CD14-positive monocyte (primary cell): Measurements from ENCODE around the gene DYNLT2. TPM values are rescaled to one million over a fixed set of nuclear protein-coding genes. Genes with fewer than 3 reads are reported as not detected.

ENCODE experiments used
- DNase-seq, 3 donors: peaks; one replicate each; pipeline ENCODE4 v3.0.0-alpha.2; 2011 to 2022
- H2AFZ ChIP-seq: 2 replicates; pipeline ENCODE4 v1.6.0; 2012; ENCODE audit warnings: mild to moderate bottlenecking, low read depth, low read length, inconsistent platforms; ENCODE audit not compliant: insufficient read depth, poor library complexity, severe bottlenecking
- H3K27ac ChIP-seq, 2 donors: 1 replicate in 1 of 2; 2 replicates in 1 of 2; pipeline ENCODE4 v1.5.1; 2012 to 2013; ENCODE audit warnings: low read length in 2 of 2, control low read depth in 1 of 2, inconsistent platforms in 1 of 2, low read depth in 1 of 2, mild to moderate bottlenecking in 1 of 2
- H3K27me3 ChIP-seq, 2 donors: one replicate each; pipeline versions ENCODE4 v1.6.0 to v1.6.1; 2011 to 2013; ENCODE audit warnings: low read length in 2 of 2; ENCODE audit not compliant: control insufficient read depth in 2 of 2, insufficient read depth in 2 of 2
- H3K36me3 ChIP-seq, 2 donors: replicated peaks in 1 of 2; 1 replicate in 1 of 2; 2 replicates in 1 of 2; pipeline versions ENCODE4 v1.5.1 to v1.6.1; 2012 to 2013; ENCODE audit warnings: low read length in 2 of 2, control low read depth in 1 of 2, inconsistent platforms in 1 of 2, mild to moderate bottlenecking in 1 of 2; ENCODE audit not compliant: insufficient read depth in 2 of 2, control insufficient read depth in 1 of 2
- H3K4me1 ChIP-seq, 2 donors: 1 replicate in 1 of 2; 2 replicates in 1 of 2; pipeline versions ENCODE4 v1.5.1 to v1.6.1; 2012 to 2013; ENCODE audit warnings: low read length in 2 of 2, control low read depth in 1 of 2, inconsistent platforms in 1 of 2, mild to moderate bottlenecking in 1 of 2, moderate library complexity in 1 of 2; ENCODE audit not compliant: insufficient read depth in 2 of 2, control insufficient read depth in 1 of 2
- H3K4me2 ChIP-seq: replicated peaks from 2 replicates; pipeline ENCODE3; 2012; ENCODE audit warnings: low read length, moderate library complexity, mild to moderate bottlenecking; ENCODE audit not compliant: poor library complexity, severe bottlenecking; ENCODE audit errors: extremely low read depth
- H3K4me3 ChIP-seq, 3 experiments: fragments of 200-600 bp in 1 of 3; sonication (generic) in 1 of 3; replicated peaks in 1 of 3; 1 replicate in 2 of 3; 2 replicates in 1 of 3; pipeline ENCODE4 v1.5.1; 2011 to 2013; ENCODE audit warnings: low read length in 3 of 3, mild to moderate bottlenecking in 3 of 3, control low read depth in 2 of 3, low read depth in 2 of 3, inconsistent platforms in 1 of 3, moderate library complexity in 1 of 3
- H3K79me2 ChIP-seq: 2 replicates; pipeline ENCODE4 v1.6.0; 2012; ENCODE audit warnings: mild to moderate bottlenecking, control low read depth, inconsistent platforms, low read length, moderate library complexity; ENCODE audit not compliant: insufficient read depth
- H3K9ac ChIP-seq: 2 replicates; pipeline ENCODE4 v1.6.0; 2017; ENCODE audit warnings: low read length, mild to moderate bottlenecking; ENCODE audit not compliant: insufficient read depth, poor library complexity, severe bottlenecking
- H3K9me3 ChIP-seq, 2 donors: replicated peaks in 1 of 2; 1 replicate in 1 of 2; 2 replicates in 1 of 2; pipeline versions ENCODE4 v1.5.1 to v1.6.1; 2012 to 2013; ENCODE audit warnings: low read length in 2 of 2, control low read depth in 1 of 2; ENCODE audit not compliant: control insufficient read depth in 1 of 2, insufficient read depth in 1 of 2
- H4K20me1 ChIP-seq: 2 replicates; pipeline ENCODE4 v1.6.0; 2012; ENCODE audit warnings: mild to moderate bottlenecking, low read length, control low read depth, moderate library complexity; ENCODE audit not compliant: insufficient read depth
- H3K27ac Mint-ChIP-seq, 7 donors: one replicate each; pipeline ENCODE4 v1.8.0; 2020; ENCODE audit warnings: mild to moderate bottlenecking in 7 of 7, mixed read lengths in 7 of 7, moderate library complexity in 6 of 7, inconsistent platforms in 2 of 7
- H3K27me3 Mint-ChIP-seq, 3 donors: one replicate each; pipeline ENCODE4 v1.8.0; 2021 to 2022; ENCODE audit warnings: low read depth in 3 of 3, mild to moderate bottlenecking in 3 of 3, mixed read lengths in 3 of 3, moderate library complexity in 3 of 3, inconsistent platforms in 1 of 3
- H3K36me3 Mint-ChIP-seq, 2 donors: one replicate each; pipeline ENCODE4 v1.8.0; 2020; ENCODE audit warnings: mixed read lengths in 2 of 2, inconsistent platforms in 1 of 2, mild to moderate bottlenecking in 1 of 2
- H3K4me1 Mint-ChIP-seq: one replicate; pipeline ENCODE4 v1.8.0; 2020; ENCODE audit warnings: mild to moderate bottlenecking, mixed read lengths
- H3K4me3 Mint-ChIP-seq, 2 donors: one replicate each; pipeline ENCODE4 v1.8.0; 2020; ENCODE audit warnings: mild to moderate bottlenecking in 2 of 2, mixed read lengths in 2 of 2, moderate library complexity in 1 of 2
- H3K9me3 Mint-ChIP-seq, 7 donors: one replicate each; pipeline ENCODE4 v1.8.0; 2020 to 2022; ENCODE audit warnings: mixed read lengths in 7 of 7, mild to moderate bottlenecking in 6 of 7, moderate library complexity in 6 of 7, inconsistent platforms in 2 of 7
- CTCF ChIP-seq: fragments of 200-600 bp; IDR thresholded peaks from one replicate; pipeline ENCODE4 v1.8.0; 2022; ENCODE audit warnings: antibody characterized with exemption, mild to moderate bottlenecking
- WGBS: methylation state at CpG from one replicate; pipeline ENCODE4 v1.1.5; 2013; ENCODE audit warnings: missing lambda C conversion rate; ENCODE audit not compliant: insufficient coverage; 5-methylcytosine and 5-hydroxymethylcytosine counted together
- intact Hi-C, 2 donors: fragments of 100-400 bp; cut with micrococcal nuclease; formaldehyde crosslinking; loops; one replicate each; pipeline versions ENCODE4 v1.15.0 to v1.15.1; 2023
- polyA plus RNA-seq, 3 donors: library from polyadenylated mRNA; depleted of rRNA in 1 of 3; unstranded in 2 of 3; stranded (reverse) in 1 of 3; fragments of 300-500 nt in 2 of 3; fragments of >200 nt in 1 of 3; fragmentation: Illumina TruSeq in 2 of 3; gene quantifications; 1 replicate in 2 of 3; 2 replicates in 1 of 3; pipeline ENCODE4 v1.2.3, GENCODE V29; 2012 to 2021

Gene DYNLT2
- polyA plus RNA-seq, 3 donors, result 0.19 to 1.5 (median 0.86) TPM

GRCh38 chr6:169783401-169783800 lies 32.0 kb upstream of the DYNLT2 start:
- 94% methylated on average over 8 of the region's 9 CpGs for WGBS
- no peak overlapping the region for H3K27ac Mint-ChIP-seq

GRCh38 chr6:169782966-169783365 lies 31.6 kb upstream of the DYNLT2 start:
- H3K4me1 ChIP-seq, result no peaks in the 10 kb centered on the region
- DNase-seq, result no peak
- TF ChIP-seq CTCF, result no peak

More at GRCh38 chr6:169783401-169783800, 32.0 kb upstream of the DYNLT2 start:
- peaks cover 0 to 4% (median 3%) of the 10 kb centered on the region in 3 donors for H3K27me3 Mint-ChIP-seq
- Histone ChIP-seq H3K36me3 (peaks cover 16 to 33% of the 10 kb centered on the region in 2 donors), H3K79me2 (no peaks in the 10 kb centered on the region), H3K9ac (no peak overlapping the region), H3K4me3 (no peak overlapping the region), H4K20me1 (no peaks in the 10 kb centered on the region), H3K4me1 (no peaks in the 10 kb centered on the region), H3K9me3 (no peaks in the 10 kb centered on the region), H3K27ac (no peak overlapping the region), H2AFZ (no peak overlapping the region), H3K27me3 (no peaks in the 10 kb centered on the region), H3K4me2 (no peak overlapping the region)
- no peaks in the 10 kb centered on the region for H3K4me1 Mint-ChIP-seq
- intact Hi-C loops, result no loop called here
- DNase-seq, result no peak
- TF ChIP-seq CTCF, result no peak
- peaks cover 0 to 10% (median 1%) of the 10 kb centered on the region in 7 donors for H3K9me3 Mint-ChIP-seq
- H3K36me3 Mint-ChIP-seq, result peaks cover 30 to 41% of the 10 kb centered on the region in 2 donors
- H3K4me3 Mint-ChIP-seq, result no peak overlapping the region

More at GRCh38 chr6:169782966-169783365, 31.6 kb upstream of the DYNLT2 start:
- Histone ChIP-seq H3K27ac (no peak overlapping the region), H4K20me1 (no peaks in the 10 kb centered on the region), H3K79me2 (no peaks in the 10 kb centered on the region), H3K27me3 (no peaks in the 10 kb centered on the region), H3K9ac (no peak overlapping the region), H3K9me3 (no peaks in the 10 kb centered on the region), H3K4me3 (no peak overlapping the region), H2AFZ (no peak overlapping the region), H3K36me3 (peaks cover 19 to 35% of the 10 kb centered on the region in 2 donors), H3K4me2 (no peak overlapping the region)
- no peaks in the 10 kb centered on the region for H3K4me1 Mint-ChIP-seq
- H3K4me3 Mint-ChIP-seq, result no peak overlapping the region
- 99% methylated on average over 6 of the region's 8 CpGs for WGBS
- peaks cover 0 to 3% (median under 1%) of the 10 kb centered on the region in 3 donors for H3K27me3 Mint-ChIP-seq
- intact Hi-C loops, result no loop called here
- H3K9me3 Mint-ChIP-seq, result peaks cover 0 to 10% (median 1%) of the 10 kb centered on the region in 7 donors
- peaks cover 34 to 41% of the 10 kb centered on the region in 2 donors for H3K36me3 Mint-ChIP-seq
- H3K27ac Mint-ChIP-seq, result peak overlapping the region in 1 of 7 donors; percentile 24
